DOHH2 (cell line): ENCODE measurements around the gene CEMIP.

Experiments used
- H3F3A ChIP-seq: fragments of 200-600 bp; sonication (generic), shearing (Covaris generic); 2 replicates; pipeline ENCODE4 v1.6.0; 2016; ENCODE audit warnings: antibody characterized with exemption, mild to moderate bottlenecking; ENCODE audit not compliant: control insufficient read depth, insufficient read depth
- H3K27ac ChIP-seq: fragments of 200-600 bp; sonication (generic); 2 replicates; pipeline ENCODE4 v1.5.1; 2014; ENCODE audit warnings: low read depth, mild to moderate bottlenecking, low read length, moderate library complexity
- H3K27me3 ChIP-seq: fragments of 200-600 bp; sonication (generic); 2 replicates; pipeline ENCODE4 v1.6.1; 2014; ENCODE audit warnings: mild to moderate bottlenecking, low read length, mixed read lengths; ENCODE audit not compliant: control insufficient read depth
- H3K36me3 ChIP-seq: fragments of 200-600 bp; sonication (generic); 2 replicates; pipeline ENCODE4 v1.6.1; 2014; ENCODE audit warnings: mild to moderate bottlenecking, low read length, moderate library complexity, mixed read lengths; ENCODE audit not compliant: control insufficient read depth
- H3K4me1 ChIP-seq: fragments of 200-600 bp; sonication (generic); 2 replicates; pipeline ENCODE4 v1.6.1; 2014; ENCODE audit warnings: mild to moderate bottlenecking, low read length, mixed read lengths; ENCODE audit not compliant: control insufficient read depth
- H3K4me2 ChIP-seq: fragments of 200-600 bp; sonication (generic); 2 replicates; pipeline ENCODE4 v1.6.0; 2014; ENCODE audit warnings: mild to moderate bottlenecking, low read length, moderate library complexity
- H3K4me3 ChIP-seq: fragments of 200-600 bp; sonication (generic); 2 replicates; pipeline ENCODE4 v1.5.1; 2014; ENCODE audit warnings: mild to moderate bottlenecking, low read length, mixed read lengths
- H3K79me2 ChIP-seq: fragments of 200-600 bp; sonication (generic); 2 replicates; pipeline ENCODE4 v1.6.1; 2014; ENCODE audit warnings: mild to moderate bottlenecking, low read length, mixed read lengths; ENCODE audit not compliant: control insufficient read depth
- H3K9me2 ChIP-seq: fragments of 200-600 bp; sonication (generic); replicated peaks from 2 replicates; pipeline ENCODE4 v1.6.1; 2014; ENCODE audit warnings: mild to moderate bottlenecking, low read length, mixed read lengths; ENCODE audit not compliant: control insufficient read depth
- H3K9me3 ChIP-seq: fragments of 200-600 bp; sonication (generic); 2 replicates; pipeline ENCODE4 v1.6.1; 2014; ENCODE audit warnings: antibody characterized with exemption, low read length, mixed read lengths; ENCODE audit not compliant: control insufficient read depth, insufficient read depth
- H4K20me1 ChIP-seq: fragments of 200-600 bp; sonication (generic); 2 replicates; pipeline ENCODE4 v1.6.0; 2014; ENCODE audit warnings: low read depth, mild to moderate bottlenecking, antibody characterized with exemption, low read length, moderate library complexity; ENCODE audit not compliant: control insufficient read depth, insufficient read depth
- CTCF ChIP-seq: fragments of 200-600 bp; sonication (generic); IDR thresholded peaks from one replicate; pipeline ENCODE4 v1.5.1; 2014; ENCODE audit warnings: antibody characterized with exemption, mild to moderate bottlenecking, low read depth, low read length; ENCODE audit not compliant: poor library complexity, severe bottlenecking
- EZH2phosphoT487 ChIP-seq: fragments of 200-600 bp; sonication (generic); IDR thresholded peaks from 2 replicates; pipeline ENCODE4 v1.6.1; 2017; ENCODE audit warnings: borderline replicate concordance, mild to moderate bottlenecking, antibody characterized with exemption, low read length, moderate library complexity, mixed read lengths

The CEMIP gene

GRCh38 chr15:80836223-80836622 lies 57.1 kb downstream of the CEMIP start:
- H3K4me2 ChIP-seq = no peak overlapping the region
- no peaks in the 10 kb centered on the region for H3K4me1 ChIP-seq
- H3K27ac ChIP-seq = no peak overlapping the region

GRCh38 chr15:80837006-80837405 lies 57.8 kb downstream of the CEMIP start:
- Histone ChIP-seq H3K79me2 (no peaks in the 10 kb centered on the region), H3K9me3 (no peaks in the 10 kb centered on the region), H3K4me3 (no peak overlapping the region), H3K27me3 (peaks cover 7% of the 10 kb centered on the region; the same call in 1 of the 2 replicates), H3K36me3 (no peaks in the 10 kb centered on the region), H3K4me1 (no peaks in the 10 kb centered on the region), H3K4me2 (no peak overlapping the region), H3K9me2 (no peaks in the 10 kb centered on the region), H3F3A (no peaks in the 10 kb centered on the region), H3K27ac (no peak overlapping the region), H4K20me1 (no peaks in the 10 kb centered on the region)
- TF ChIP-seq CTCF (no peak), EZH2phosphoT487 (no peak)

More at GRCh38 chr15:80836223-80836622, 57.1 kb downstream of the CEMIP start:
- no peaks in the 10 kb centered on the region for H3F3A ChIP-seq
- H4K20me1 ChIP-seq = no peaks in the 10 kb centered on the region
- H3K27me3 ChIP-seq = peaks cover 7% of the 10 kb centered on the region; the same call in 1 of the 2 replicates
- H3K9me2 ChIP-seq = no peaks in the 10 kb centered on the region
- no peaks in the 10 kb centered on the region for H3K9me3 ChIP-seq
- no peak for TF ChIP-seq CTCF
- TF ChIP-seq EZH2phosphoT487 = no peak
- no peak overlapping the region for H3K4me3 ChIP-seq
- no peaks in the 10 kb centered on the region for H3K36me3 ChIP-seq
- H3K79me2 ChIP-seq = no peaks in the 10 kb centered on the region

- Histone ChIP-seq H3K4me1 (no peaks in the 10 kb centered on the region), H3K9me2 (no peaks in the 10 kb centered on the region), H3K27ac (no peak overlapping the region), H3K9me3 (no peaks in the 10 kb centered on the region), H3K27me3 (no peaks in the 10 kb centered on the region), H3K4me3 (no peak overlapping the region), H3K36me3 (no peaks in the 10 kb centered on the region), H4K20me1 (no peaks in the 10 kb centered on the region), H3K4me2 (no peak overlapping the region), H3F3A (no peaks in the 10 kb centered on the region), H3K79me2 (no peaks in the 10 kb centered on the region)
- TF ChIP-seq EZH2phosphoT487 (no peak), CTCF (no peak)
Observed at GRCh38 chr15:80838012-80838411, 58.8 kb downstream of the CEMIP start.
